LNCAP (cell line): Measurements from ENCODE around the gene USP2.

Experiments used
- TF ChIP-seq, protein P1 (sequence below): fragments of 450-650 bp; IDR thresholded peaks from 2 replicates; pipeline ENCODE4 v1.5.1; 2017; ENCODE audit warnings: mild to moderate bottlenecking

Gene USP2

GRCh38 chr11:119374632-119375336 lies 6.7 kb downstream of the USP2 start:
- TF ChIP-seq, protein P1, sequence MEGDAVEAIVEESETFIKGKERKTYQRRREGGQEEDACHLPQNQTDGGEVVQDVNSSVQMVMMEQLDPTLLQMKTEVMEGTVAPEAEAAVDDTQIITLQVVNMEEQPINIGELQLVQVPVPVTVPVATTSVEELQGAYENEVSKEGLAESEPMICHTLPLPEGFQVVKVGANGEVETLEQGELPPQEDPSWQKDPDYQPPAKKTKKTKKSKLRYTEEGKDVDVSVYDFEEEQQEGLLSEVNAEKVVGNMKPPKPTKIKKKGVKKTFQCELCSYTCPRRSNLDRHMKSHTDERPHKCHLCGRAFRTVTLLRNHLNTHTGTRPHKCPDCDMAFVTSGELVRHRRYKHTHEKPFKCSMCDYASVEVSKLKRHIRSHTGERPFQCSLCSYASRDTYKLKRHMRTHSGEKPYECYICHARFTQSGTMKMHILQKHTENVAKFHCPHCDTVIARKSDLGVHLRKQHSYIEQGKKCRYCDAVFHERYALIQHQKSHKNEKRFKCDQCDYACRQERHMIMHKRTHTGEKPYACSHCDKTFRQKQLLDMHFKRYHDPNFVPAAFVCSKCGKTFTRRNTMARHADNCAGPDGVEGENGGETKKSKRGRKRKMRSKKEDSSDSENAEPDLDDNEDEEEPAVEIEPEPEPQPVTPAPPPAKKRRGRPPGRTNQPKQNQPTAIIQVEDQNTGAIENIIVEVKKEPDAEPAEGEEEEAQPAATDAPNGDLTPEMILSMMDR: no peak

- TF ChIP-seq, protein P1: peak; percentile 94
Observed at GRCh38 chr11:119373921-119374631, 7.4 kb downstream of the USP2 start.

DNA sequence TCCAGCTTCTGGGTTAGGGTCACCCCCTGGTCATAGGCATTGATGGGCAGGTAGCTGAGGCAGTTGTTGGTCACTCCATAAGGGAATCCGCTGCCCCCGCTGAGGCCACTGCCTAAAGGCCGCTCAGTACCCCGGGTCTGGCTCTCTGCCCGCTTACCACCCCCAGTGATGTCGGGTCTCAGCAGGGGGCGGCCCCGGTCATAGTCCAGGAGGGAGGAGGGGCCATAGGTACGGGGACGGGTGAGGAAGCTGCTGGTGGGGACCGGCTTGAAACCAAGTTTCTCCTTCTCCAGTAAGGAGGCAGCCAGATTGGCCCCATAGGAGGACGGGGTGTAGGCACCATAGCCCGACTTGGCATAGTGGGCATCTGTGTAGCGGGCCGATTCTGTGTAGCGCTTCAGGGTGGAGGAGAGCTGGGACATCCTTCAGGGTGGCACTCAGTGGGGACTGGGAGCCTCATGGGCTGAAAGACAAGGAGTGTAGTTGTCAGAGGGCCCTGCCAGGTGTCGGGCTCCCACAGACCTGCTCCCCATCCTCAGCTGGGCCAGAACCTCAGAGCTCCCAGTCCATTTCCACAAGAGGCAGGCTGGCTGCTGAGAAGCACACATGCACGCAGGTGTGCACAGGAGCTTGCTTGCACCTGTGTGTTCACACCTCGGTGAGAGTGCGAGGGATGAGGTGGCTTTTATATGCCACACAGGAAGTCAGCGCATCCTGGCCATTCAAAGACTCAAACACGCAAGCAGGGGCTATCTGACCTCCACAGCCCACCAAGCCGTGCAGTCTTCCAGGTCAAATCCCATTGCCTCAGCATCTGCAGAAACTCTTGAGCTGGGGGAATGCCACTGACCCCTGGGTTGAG lies 8.2 kb downstream of the USP2 start:
- TF ChIP-seq, protein P1: no peak

GRCh38 chr11:119372260-119373058 lies 9.0 kb downstream of the USP2 start:
- TF ChIP-seq, protein P1: no peak

- TF ChIP-seq, protein P1: peak; percentile 33; the same call in 1 of the 2 replicates
Observed at GRCh38 chr11:119371778-119372182, 9.7 kb downstream of the USP2 start.

DNA sequence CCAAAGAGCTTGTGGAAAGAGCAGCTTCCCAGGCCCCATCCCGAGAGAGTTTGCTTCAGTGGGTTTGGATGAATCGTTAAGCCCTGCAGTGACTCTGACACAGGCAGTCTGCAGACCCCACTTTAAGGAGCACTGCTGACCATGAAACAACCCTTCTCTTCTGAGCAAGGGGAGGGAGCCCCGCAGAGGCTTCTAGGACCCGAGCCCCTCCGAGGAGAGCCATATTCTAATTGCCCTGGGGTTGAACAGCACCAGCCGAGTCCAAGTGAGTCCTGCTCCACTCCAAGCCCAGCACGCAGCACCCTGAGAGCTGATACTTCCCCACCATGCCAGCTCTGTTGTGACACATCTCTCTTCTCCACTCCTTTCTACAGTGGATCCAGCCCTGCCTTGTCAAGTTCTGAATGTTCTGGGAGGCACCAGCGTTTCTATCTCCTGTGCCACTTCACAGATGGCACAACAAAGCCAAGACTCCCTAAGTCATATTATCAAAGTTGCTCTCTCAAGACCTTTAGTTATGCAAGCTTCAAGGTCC lies 10.4 kb downstream of the USP2 start:
- TF ChIP-seq, protein P1: no peak
